HG03196 (cell line): ENCODE data around the gene ROCK2.
"Not testable (repeated sequence)": the region's sequence is repeated elsewhere in the genome, so short reads cannot be mapped to it uniquely, and the experiment has no call there.

Experiments
- ATAC-seq: cut with Tn5 transposase; IDR thresholded peaks from one replicate; pipeline ENCODE4 v1.9.1; 2021; ENCODE audit not compliant: unreplicated experiment

The ROCK2 gene

GRCh38 chr2:11279398-11279797 lies 65.0 kb downstream of the ROCK2 start:
- no peak for ATAC-seq

GRCh38 chr2:11278219-11278618 lies 66.2 kb downstream of the ROCK2 start:
- ATAC-seq: no peak

GRCh38 chr2:11275910-11276309 lies 68.5 kb downstream of the ROCK2 start:
- ATAC-seq: no peak

- no peak for ATAC-seq
These were observed 73.5 kb downstream of the ROCK2 start for GRCh38 chr2:11270891-11271290.

GRCh38 chr2:11267931-11268330 lies 76.5 kb downstream of the ROCK2 start:
- no peak for ATAC-seq

- no peak for ATAC-seq
These were observed 79.6 kb downstream of the ROCK2 start for GRCh38 chr2:11264818-11265217.

- ATAC-seq: no peak
These were observed 80.4 kb downstream of the ROCK2 start for GRCh38 chr2:11264007-11264406.

GRCh38 chr2:11263177-11263576 lies 81.3 kb downstream of the ROCK2 start:
- ATAC-seq: no peak

- not testable (repeated sequence) for ATAC-seq
These were observed 82.0 kb downstream of the ROCK2 start for GRCh38 chr2:11262438-11262837.

- not testable (repeated sequence) for ATAC-seq
These were observed 82.9 kb downstream of the ROCK2 start for GRCh38 chr2:11261564-11261963.

GRCh38 chr2:11260979-11261378 lies 83.5 kb downstream of the ROCK2 start:
- ATAC-seq: no peak

GRCh38 chr2:11257964-11258363 lies 86.5 kb downstream of the ROCK2 start:
- no peak for ATAC-seq

- no peak for ATAC-seq
These were observed 87.4 kb downstream of the ROCK2 start for GRCh38 chr2:11257078-11257477.

- ATAC-seq: no peak
These were observed 88.3 kb downstream of the ROCK2 start for GRCh38 chr2:11256166-11256565.

GRCh38 chr2:11254100-11254536 lies 90.3 kb downstream of the ROCK2 start:
- ATAC-seq: no peak

- ATAC-seq: not testable (repeated sequence)
These were observed 92.0 kb downstream of the ROCK2 start for GRCh38 chr2:11252458-11252857.

GRCh38 chr2:11250400-11251196 lies 93.8 kb downstream of the ROCK2 start:
- no peak for ATAC-seq

- no peak for ATAC-seq
These were observed 99.1 kb downstream of the ROCK2 start for GRCh38 chr2:11245322-11245721.

- ATAC-seq: no peak
These were observed 100.2 kb downstream of the ROCK2 start for GRCh38 chr2:11244091-11244826.

GRCh38 chr2:11243512-11243911 lies 100.9 kb downstream of the ROCK2 start:
- ATAC-seq: no peak

- ATAC-seq: no peak
These were observed 101.8 kb downstream of the ROCK2 start for GRCh38 chr2:11242542-11243174.
